HG03442 (cell line): Measurements from ENCODE around the gene TRIM7.
"Not testable (repeated sequence)": the region's sequence is repeated elsewhere in the genome, so short reads cannot be mapped to it uniquely, and the experiment has no call there.

Experiments used
- ATAC-seq: cut with Tn5 transposase; IDR thresholded peaks from one replicate; pipeline ENCODE4 v1.9.1; 2021; ENCODE audit warnings: mild to moderate bottlenecking, moderate library complexity; ENCODE audit not compliant: unreplicated experiment

Gene TRIM7

DNA sequence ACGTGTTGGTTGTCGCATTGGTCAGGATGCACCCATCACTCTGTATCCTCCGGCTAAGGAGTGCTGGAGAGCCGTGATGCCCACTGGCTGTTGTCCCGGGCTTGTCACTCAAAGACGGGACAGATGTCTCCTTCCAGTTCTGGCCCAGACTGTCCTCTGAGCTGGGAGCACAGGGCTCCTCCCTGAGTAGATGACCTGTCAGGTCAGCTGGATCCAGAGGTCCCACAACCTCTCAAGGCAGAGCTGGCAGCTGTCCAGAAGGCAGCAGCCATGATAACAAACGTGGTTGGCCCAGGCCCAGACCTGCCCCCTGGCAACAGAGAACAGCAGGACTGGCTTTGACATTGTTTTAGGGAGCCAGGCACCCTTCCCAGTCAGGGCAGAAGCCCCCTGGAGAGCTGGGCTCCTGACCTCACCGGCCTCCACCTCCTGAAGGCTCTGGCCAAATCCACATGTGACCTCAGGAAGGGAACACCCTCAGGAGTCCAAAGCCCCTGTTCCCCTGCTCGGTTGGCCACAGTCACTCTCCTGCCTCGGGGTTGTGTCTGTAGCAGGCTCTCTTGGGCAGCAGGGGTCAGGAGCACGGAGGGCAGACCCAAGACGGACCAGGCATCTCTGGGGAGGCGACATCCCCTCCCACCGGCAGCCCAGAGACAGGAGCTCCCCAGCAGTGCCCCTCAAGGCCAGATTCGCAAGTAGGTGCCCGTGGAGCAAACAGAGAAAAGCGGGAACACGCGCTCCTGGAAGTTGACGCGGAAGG lies 10.3 kb downstream of the TRIM7 start:
- no peak for ATAC-seq

DNA sequence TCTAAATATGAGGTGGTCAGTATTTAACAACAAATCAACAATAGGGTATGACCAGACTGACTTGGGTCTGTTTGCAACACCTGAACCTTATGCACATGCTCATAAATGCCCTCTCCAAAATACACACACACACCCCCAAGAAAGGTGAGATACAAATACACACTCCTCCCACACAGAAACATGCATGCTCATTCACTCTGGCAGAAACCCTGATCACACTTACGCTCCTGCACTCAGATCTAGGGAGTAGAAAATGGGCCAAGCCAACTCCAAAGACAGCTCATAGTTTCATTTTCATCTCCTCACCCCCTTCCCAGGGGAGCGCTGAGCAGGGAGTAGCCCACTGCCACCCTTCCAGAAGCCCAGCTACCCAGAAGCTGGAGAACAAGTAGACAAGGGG lies 11.3 kb downstream of the TRIM7 start:
- no peak for ATAC-seq

DNA sequence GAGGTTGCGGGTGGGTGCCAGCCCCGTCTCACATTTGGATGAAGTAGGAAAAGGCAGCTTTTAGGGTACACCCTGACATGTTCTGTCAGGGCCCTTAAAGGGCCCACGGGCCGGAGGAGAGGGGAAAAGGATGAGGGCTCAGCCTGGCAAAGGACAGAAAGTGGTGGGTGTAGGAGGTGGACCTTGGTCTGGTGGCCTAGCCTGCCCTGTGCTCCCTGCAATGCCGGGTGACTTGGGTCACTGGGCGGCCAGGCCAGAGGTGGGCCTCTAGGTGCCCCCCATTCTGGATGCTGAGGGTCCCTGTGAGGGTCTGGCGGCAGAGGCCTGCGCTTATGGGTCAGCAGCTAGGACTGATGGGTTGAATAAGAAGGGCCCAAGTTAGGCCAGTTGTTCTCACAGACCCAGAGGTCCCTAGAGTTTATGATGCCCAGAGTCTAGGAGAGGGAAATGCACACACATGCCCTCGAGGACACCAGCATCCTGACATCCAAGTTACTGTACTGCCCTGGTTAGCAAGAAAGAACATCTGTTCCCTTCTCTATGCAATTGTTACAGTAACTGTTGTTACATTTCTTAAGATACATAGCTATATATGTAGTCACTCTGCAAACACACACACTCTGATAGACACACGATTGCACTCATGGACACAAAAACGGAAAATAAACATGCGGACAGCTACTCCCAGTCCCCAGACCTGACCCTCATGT lies 12.5 kb downstream of the TRIM7 start:
- ATAC-seq: no peak

DNA sequence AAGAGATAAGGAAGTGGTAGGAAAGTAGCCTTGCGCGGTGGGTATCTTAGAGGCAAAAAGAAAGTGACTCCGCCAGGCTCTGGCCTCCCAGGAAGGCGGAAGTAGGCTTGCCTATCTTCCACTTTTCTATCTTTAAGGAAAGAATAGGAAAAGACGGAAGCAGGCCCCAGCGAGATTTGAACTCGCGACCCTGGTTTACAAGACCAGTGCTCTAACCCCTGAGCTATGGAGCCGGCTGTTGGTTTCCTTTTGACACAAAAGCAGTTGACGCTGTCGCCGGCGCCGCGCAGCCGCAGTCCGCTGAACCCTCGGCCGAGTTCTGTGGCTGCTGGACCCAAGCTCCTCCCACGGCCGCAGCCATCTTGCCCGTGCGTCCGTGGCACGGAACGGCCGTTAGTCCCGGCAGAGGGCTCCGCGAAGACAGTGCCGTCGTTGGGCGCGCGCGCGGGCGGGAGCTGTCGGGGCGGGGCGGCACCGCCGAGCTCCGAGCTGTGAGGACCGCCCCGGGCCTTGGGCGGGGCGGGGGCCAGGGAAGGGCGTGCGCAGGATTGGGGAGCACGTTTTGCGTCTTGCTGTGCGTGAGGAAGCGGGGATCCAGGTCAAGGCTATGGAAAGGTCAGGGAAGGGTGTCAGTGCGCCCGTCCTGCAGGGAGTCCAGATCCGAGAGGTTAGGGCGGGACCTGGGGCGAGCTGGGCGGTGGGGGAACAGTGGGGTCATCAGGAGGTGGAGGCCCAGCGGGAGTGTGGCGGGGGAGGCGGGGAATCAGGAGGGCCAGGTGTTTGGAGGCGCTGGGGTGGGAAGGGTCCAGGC lies 13.3 kb downstream of the TRIM7 start:
- peak; percentile 61 for ATAC-seq

DNA sequence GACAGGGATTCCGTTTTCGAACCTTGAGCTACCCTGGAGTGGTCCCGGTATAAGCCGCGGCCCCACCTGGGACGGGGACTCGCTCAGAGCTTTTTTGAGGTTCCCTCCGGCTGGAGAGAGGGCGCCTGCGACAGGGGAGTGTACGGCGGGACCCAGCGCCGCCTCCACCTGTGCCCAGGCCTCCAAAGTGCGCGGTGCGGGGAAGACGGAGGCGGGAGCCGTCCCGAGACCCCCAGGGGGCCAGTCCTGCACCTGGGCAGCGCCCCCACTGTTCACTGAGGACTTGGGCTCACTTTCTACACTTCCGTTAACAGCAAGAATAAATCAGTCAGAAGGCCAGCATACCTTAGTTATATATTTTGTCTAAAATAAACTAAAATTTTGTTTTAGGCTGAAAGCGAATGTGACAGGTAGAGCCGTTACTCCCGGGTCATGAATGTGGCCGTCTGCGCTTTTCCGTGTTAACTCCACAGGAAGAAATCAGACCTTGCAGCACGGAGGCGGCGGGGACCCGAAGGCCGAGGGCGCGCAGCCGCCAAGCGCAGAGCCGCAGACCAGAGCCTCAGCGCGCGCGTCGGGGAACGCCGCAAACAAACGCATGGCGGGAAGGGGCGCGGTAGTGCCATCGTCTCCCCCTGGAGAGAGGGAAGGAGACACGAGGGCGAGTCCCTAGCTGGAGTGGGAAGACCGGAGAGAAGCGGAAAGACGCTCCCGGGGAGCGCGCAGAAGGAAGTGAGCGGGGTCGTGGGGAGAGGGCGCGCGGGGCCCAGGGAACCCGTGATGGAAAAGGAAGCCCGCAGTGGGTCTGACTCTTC lies 14.1 kb downstream of the TRIM7 start:
- ATAC-seq: no peak

DNA sequence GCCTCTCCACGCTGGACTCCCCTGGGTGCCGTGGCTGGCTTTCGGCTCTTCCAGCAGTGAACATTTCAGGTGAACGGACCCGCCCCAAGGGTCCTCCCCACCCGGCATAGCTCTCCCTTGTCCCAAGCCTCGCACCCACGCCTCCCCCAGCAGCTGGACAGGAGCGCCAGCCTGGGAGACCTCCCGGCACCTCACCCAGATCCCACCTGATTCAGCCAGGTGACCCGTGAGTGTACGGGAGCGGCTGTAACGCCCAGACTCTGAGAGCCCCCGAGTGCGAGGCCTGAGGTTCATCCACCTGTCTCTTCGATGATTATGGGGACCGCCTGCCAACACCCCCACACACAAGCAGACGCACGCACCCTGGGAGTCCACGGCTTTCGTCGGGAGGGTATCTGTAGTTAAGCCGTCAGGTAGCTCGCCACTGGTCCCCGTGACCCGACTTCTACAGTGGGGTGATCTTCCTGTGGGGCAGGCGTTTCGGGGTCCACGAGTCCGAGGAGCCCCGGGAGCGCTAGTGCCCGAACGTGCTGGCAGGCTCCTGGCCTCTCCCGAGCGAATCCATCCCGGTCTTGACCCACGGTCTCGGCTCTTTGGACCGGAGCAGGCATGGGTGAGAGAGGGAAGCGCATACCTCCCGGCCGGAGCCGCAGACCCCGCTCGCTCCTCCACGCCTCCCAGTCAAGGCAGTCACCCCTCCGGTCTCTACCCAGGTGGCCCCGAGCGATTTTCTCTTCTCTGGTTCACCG lies 14.9 kb downstream of the TRIM7 start:
- ATAC-seq: no peak

DNA sequence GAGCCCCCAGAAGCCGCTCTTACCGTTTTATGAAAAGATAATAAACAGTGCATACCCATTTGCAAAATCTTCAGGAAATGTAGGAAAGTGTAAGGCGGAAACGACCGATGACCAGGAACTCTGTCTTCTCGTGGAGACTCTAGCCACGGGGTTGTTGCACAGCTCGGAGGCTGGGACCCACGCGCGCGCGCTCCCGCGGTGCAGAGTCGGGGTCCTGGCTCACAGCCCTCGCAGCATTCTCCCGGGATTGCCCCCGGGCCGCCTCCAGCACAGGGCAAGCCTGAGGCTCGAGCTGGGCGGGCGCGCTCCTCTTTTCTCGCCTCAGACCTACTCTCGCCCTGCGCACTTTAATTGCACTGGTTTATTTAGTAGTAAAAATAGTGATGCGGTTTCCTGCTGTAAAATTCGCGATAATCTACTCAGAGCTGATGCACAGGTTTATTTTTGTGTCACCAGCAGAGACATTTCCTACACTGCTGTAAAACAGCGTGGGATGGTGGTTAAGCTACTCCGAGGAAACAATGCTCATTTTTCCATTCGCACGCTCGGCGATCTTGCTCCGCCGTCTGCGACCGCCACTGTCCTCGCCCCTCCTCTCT lies 15.5 kb downstream of the TRIM7 start:
- no peak for ATAC-seq

DNA sequence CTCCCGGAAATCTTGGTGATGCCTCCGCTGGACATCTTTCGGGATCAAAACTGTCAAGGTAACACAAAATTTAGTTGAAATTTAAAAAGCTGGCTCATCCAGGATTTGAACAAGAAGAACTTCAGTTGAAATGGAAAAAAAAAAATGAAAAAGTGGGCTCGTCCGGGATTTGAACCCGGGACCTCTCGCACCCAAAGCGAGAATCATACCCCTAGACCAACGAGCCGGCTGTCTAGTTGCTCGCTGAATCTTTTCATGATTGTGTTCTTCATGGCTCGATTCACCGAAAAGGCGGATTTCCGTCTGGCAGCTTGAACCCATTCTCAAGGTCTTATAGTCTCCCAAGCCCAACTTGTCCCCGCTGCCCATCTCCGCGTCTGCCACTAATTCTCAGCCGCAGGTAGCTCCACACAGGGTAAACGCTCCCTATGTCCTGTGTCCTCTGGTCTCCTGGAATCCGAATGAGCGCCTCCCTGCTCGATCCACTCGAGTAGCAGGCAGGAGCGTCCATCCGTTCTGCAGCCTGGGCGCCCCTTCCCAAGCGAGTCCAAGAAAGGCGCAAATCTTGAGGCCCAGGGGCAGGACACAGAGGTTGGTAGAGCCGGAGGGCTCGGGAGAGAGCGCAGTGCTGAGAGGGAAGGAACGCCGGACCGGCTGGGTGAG lies 16.2 kb downstream of the TRIM7 start:
- ATAC-seq: no peak

DNA sequence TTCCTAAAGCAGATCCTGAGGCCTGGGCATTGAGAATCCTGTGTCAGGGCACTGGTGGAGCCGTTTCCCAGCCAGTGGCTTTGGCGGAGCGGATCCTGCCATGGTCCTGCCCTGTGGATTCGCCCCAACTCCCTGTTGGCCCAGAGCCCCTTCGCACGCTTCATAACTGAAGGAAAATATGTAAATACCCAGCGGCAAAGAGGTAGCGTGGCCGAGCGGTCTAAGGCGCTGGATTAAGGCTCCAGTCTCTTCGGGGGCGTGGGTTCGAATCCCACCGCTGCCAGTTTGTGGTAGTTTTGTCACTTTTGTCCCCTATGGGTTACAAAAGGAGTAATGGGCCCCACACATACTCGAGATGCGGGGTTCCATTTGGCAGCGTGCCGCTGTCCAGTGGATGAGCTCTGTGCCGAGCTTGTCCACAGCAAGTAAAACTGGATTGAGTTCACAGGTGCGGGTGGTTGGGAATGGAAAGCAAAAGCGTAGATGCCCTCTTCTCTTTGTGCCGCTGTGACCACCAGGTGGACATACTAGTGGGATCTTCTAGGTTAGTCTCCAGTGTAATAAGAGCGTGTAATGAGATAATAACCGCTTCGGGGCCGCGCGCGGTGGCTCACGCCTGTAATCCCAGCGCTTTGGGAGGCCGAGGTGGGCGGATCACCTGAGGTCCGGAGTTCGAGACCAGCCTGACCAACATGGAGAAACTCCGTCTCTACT lies 17.3 kb downstream of the TRIM7 start:
- ATAC-seq: no peak

DNA sequence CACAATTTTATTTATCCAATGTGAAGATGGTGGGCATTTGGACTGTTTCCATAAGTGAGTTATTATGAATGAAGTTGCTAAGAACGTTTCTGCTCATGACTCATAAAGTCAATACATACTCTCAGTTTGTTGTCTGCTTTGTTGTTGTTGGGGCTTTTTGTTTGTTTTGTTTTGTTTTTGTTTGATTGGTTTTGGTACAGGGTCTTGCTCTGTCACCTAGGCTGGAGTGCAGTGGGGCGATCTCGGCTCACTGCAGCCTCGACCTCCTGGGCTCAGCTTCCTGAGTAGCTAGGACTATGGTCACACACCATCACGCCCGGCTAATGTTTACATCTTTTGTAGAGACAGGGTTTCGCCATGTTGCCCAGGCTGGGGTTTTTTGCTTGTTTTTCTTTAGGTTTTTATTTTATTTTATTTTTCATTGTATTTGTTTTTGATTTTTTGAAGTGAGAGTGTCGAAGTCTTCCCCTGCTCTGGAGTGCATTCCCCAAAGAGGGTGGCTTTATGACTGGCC lies 18.0 kb downstream of the TRIM7 start:
- no peak for ATAC-seq

DNA sequence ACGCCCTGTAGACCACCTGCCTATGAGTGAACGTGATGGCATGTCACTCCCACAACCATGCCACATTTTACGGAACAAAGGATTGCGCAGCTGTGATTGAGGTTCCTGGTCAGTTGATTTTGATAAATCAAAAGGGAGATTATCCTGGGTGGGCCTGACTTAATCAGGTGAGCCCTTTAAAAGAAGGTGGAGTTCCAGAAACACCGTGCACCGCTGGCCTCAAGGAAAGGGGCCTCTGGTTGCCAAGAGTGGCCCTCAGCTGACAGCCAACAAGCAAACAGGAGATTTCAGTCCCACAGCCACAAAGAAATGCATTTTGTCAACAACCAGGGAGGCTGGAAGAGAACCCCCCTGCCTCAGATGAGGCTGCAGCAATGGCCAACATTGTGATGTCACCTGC lies 19.0 kb downstream of the TRIM7 start:
- no peak for ATAC-seq

DNA sequence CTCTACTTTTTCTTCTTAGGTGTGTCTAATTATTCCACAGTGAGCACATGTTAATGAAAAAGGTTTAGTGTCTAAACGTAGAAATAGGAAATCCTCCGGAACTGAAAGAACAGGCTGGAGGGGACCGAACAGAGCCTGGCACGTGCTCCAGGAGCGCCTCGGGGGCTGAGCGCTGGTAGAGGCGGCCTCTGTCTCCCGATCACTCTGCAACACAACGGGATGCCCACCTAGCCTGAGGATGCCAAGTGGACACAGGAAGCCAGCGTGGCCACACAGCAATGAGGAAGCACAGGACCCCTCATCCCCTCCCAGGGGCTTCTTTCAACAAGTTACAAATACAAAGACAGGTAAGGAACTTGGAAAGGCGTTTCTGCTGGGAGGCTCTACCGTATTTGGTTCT lies 19.4 kb downstream of the TRIM7 start:
- no peak for ATAC-seq

DNA sequence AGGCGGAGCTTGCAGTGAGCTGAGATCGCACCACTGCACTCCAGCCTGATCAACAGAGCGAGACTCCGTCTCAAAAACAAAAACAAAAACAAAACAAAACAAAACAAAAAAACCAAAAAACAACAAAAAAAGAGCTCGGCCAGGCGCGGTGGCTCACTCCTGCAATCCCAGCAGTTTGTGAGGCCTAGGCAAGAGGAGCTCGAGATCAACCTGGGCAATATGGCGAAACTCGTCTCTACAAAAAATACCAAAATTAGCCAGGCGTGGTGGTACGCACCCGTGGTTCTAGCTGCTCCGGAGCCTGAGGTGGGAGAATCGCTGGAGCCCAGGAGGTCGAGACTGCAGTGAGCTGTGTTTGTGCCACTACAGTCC lies 20.2 kb downstream of the TRIM7 start:
- no peak for ATAC-seq

DNA sequence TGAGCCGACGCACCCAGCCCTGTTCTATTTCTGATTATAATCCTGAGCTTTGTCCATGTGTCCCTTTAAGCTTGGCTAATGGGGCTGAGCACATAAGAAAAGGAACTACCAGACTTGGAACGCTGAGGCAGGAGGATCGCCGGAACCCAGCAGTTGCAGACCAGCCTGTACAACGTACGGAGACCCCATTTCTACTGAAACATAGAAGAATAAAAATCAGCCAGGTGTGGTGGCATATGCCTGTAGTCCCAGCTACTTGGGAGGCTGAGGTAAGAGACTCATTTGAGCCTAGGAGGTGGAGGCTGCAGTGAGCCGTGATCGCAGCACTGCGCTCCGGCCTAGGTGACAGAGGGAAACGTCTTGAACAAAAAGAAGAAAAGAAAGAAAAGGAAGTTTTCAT lies 22.3 kb downstream of the TRIM7 start:
- ATAC-seq: no peak

DNA sequence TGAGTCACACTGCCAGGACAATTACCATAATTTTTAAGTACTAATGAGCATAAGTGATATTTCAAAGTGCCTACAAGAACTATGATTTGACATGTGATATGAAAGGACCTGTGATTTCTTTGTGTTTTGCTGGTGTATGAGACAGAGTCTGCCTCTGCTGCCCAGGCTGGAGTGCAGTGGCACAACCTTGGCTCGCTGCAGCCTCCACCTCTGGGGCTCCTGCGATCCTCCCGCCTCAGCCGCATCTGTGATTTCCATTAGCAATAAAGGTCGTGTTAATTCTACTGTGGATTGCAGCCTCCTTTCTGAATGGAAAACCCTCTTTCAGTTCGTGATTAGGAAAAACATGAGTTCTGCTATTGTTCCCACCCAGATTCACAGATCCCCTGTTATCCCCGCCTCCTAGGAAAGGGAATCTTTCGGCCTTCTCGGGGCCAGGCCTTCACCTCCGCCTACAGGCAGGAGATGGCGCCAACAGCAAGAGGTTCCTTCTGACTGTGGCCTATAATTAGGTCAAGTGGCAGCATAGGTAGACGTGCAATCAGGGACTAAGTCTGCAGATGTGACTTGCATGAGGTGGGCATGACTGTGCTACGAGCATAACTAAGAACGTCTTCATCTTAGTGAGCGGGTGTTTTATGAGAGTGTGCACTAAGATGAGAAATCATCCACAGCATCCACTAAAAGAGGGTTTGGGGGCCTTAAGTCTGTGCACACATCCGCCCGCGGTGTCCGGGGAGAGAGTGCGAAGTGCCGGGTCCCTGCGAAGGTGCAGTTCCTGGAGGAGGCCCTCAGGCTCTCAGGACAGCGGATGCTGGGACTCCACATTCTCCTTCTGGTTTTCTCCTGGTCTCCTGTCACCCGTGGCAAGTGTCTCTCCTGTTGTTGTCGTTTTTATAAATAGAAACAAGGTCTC lies 23.1 kb downstream of the TRIM7 start:
- ATAC-seq: peak; percentile 59

DNA sequence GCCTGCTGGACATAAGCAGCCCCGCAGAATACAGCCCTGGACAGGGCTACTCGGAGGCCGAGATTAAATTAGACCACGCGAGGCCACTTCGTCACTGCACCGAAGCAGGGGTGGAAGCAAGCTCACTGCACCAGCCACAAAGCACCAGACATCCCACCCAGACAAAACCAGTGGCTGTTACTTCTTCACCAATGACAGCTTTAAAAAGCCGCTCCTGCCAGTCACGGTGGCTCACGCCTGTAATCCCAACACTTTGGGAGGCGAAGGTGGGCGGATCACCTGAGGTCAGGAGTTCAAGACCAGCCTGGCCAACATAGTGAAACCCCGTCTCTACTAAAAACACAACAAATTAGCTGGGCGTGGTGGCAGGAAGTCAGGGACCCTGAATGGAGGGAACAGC lies 27.4 kb downstream of the TRIM7 start:
- ATAC-seq: not testable (repeated sequence)

DNA sequence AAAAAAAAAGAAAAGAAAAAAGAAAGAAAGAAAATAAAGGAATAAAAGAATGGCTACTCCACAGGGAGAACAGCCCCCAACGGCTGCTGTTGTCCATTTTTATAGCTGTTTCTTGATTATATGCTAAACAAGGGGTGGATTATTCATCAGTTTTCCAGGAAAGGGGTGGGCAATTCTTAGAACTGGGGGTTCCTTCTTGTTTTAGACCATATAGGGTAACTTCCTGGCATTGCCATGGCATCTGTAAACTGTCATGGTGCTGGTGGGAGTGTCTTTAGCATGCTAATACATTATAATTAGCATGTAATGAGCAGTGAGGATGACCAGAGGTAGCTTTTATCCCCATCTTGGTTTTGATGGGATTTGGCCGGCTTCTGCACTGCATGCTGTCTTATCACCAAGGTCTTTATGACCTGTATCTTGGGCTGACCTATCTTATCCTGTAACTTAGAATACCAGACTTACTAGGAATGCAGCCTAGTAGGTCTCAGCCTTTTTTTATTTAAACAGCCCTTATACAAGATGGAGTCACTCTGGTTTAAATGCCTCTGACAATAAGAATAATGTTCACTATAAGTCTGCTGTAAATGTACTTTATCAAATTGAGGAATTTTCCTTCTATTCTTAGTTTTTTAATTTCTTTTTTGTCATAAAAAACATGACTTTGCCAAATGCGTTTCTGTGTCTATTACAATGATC lies 28.6 kb downstream of the TRIM7 start:
- ATAC-seq: no peak
